Vagina (tissue), 2 donors: ENCODE results near the gene TBC1D4.
A peak's percentile ranks its signal among the peaks of the same experiment; 100 is the strongest.

Experiments used
- POLR2A ChIP-seq, 2 donors: fragments of 450-650 bp; IDR thresholded peaks; one replicate each; pipeline ENCODE4 v1.6.1; 2017; ENCODE audit warnings: antibody characterized with exemption in 2 of 2, mild to moderate bottlenecking in 2 of 2, moderate library complexity in 2 of 2
- TF ChIP-seq, protein P1 (sequence below), 3 experiments: fragments of 450-650 bp in 2 of 3; fragments of 200-600 bp in 1 of 3; sonication (generic) in 1 of 3; IDR thresholded peaks; one replicate each; pipeline ENCODE4 v1.5.1; 2017 to 2019; ENCODE audit warnings: antibody characterized with exemption in 3 of 3, mild to moderate bottlenecking in 2 of 3, moderate library complexity in 2 of 3

DNA sequence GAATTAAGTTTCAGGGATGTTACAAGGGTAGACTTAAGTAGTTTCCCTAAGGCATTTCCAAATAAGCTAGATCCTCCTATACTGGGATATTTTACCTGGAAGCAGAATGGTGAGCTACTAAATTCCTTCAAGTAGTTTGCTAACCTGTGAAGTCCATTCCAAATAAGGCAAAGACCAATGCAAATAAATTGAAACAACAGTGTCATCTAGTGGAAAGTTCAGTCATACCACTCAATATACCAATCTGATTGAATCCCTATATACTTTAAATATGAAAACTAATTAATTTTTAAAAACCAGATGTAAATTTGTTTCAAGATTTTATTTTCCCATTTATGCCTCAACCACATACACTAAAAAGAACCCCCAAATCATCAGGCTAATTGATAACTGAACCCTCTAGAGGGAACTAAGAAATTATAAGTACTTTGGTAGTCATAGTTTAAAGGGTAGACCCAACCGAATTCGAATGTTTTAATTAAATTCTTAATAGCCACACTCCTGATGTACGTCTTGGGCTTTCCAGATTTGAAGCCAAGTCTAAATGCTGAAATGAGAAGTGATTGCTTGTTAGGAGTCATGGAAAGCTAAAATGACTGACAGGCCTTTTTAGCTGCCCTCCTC, 223.7 kb downstream of the TBC1D4 start:
- TF ChIP-seq, protein P1, sequence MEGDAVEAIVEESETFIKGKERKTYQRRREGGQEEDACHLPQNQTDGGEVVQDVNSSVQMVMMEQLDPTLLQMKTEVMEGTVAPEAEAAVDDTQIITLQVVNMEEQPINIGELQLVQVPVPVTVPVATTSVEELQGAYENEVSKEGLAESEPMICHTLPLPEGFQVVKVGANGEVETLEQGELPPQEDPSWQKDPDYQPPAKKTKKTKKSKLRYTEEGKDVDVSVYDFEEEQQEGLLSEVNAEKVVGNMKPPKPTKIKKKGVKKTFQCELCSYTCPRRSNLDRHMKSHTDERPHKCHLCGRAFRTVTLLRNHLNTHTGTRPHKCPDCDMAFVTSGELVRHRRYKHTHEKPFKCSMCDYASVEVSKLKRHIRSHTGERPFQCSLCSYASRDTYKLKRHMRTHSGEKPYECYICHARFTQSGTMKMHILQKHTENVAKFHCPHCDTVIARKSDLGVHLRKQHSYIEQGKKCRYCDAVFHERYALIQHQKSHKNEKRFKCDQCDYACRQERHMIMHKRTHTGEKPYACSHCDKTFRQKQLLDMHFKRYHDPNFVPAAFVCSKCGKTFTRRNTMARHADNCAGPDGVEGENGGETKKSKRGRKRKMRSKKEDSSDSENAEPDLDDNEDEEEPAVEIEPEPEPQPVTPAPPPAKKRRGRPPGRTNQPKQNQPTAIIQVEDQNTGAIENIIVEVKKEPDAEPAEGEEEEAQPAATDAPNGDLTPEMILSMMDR (IDR thresholded peaks at IDR 0.05): peak in 2 of 3 experiments; percentile 40 to 43
- TF ChIP-seq POLR2A (IDR thresholded peaks at IDR 0.05): no peak
